ENCODE results near the gene PCP4L1. TPM values are rescaled to one million over a fixed set of nuclear protein-coding genes. Genes with fewer than 3 reads are reported as not detected.

PCP4L1 gene
- total RNA-seq: 27.9 TPM

GRCh38 chr1:161258439-161259344 lies at the start of gene PCP4L1:
PCP4L1 (plus strand) TSS chr1:161258745; CDS start chr1:161258975, 230 bp downstream.

GRCh38 chr1:161215076-161215475 lies 43.5 kb upstream of the PCP4L1 start, which contains the start of gene FCER1G:
FCER1G (plus strand) TSS chr1:161215295; CDS start chr1:161215322, 27 bp downstream.

GRCh38 chr1:161225534-161226319 lies 32.8 kb upstream of the PCP4L1 start, which contains the start of gene TOMM40L:
TOMM40L (plus strand) TSS chr1:161226060; CDS start chr1:161226490, 430 bp downstream.

GRCh38 chr1:161238039-161238473 lies 20.5 kb upstream of the PCP4L1 start, which contains the start of gene NR1I3:
NR1I3 (minus strand) TSS chr1:161238203; CDS start chr1:161236565, 1,638 bp downstream.

GRCh38 chr1:161309868-161310267 lies 51.3 kb downstream of the PCP4L1 start, which contains the start of gene MPZ:
MPZ (minus strand) TSS chr1:161309968; CDS start chr1:161309905, 63 bp downstream.

GRCh38 chr1:161314201-161314981 lies 55.8 kb downstream of the PCP4L1 start, which contains the start of gene SDHC:
SDHC (plus strand) TSS chr1:161314381; CDS start chr1:161314406, 25 bp downstream.

Other genes with a start within 250 kb of the PCP4L1 start
- 11.5 TPM for gene F11R, start 237.6 kb upstream of the PCP4L1 start, total RNA-seq
- 52.1 TPM for gene TSTD1, start 219.8 kb upstream of the PCP4L1 start, total RNA-seq
- gene USF1, start 212.8 kb upstream of the PCP4L1 start, total RNA-seq: 93.4 TPM
- 1.6 TPM for gene ARHGAP30, start 188.9 kb upstream of the PCP4L1 start, total RNA-seq
- not detected for gene NECTIN4, start 169.2 kb upstream of the PCP4L1 start, total RNA-seq
- gene KLHDC9, start 160.4 kb upstream of the PCP4L1 start, total RNA-seq: 15.5 TPM
- 64.4 TPM for gene PFDN2, start 140.7 kb upstream of the PCP4L1 start, total RNA-seq
- 19.1 TPM for gene NIT1, start 140.6 kb upstream of the PCP4L1 start, total RNA-seq
- gene DEDD, start 126.1 kb upstream of the PCP4L1 start, total RNA-seq: 24.7 TPM
- 137 TPM for gene UFC1, start 104.8 kb upstream of the PCP4L1 start, total RNA-seq
- 14.5 TPM for gene USP21, start 99.2 kb upstream of the PCP4L1 start, total RNA-seq
- 31.4 TPM for gene PPOX, start 92.3 kb upstream of the PCP4L1 start, total RNA-seq
- 19.8 TPM for gene B4GALT3, start 81.2 kb upstream of the PCP4L1 start, total RNA-seq
- 1.2 TPM for gene ADAMTS4, start 59.7 kb upstream of the PCP4L1 start, total RNA-seq
- gene NDUFS2, start 56.4 kb upstream of the PCP4L1 start, total RNA-seq: 143 TPM
- 5.3 TPM for gene FCER1G, start 43.5 kb upstream of the PCP4L1 start, total RNA-seq
- not detected for gene APOA2, start 35.1 kb upstream of the PCP4L1 start, total RNA-seq
- 23.5 TPM for gene TOMM40L, start 32.7 kb upstream of the PCP4L1 start, total RNA-seq
- not detected for gene NR1I3, start 20.5 kb upstream of the PCP4L1 start, total RNA-seq
- 1.2 TPM for gene MPZ, start 51.2 kb downstream of the PCP4L1 start, total RNA-seq
- gene SDHC, start 55.6 kb downstream of the PCP4L1 start, total RNA-seq: 21.0 TPM
- gene CFAP126, start 109.1 kb downstream of the PCP4L1 start, total RNA-seq: 6.5 TPM
- gene FCGR2A, start 246.7 kb downstream of the PCP4L1 start, total RNA-seq: 15.5 TPM